ENCODE measurements around the gene FBXL7.
"Not testable (repeated sequence)": the region's sequence is repeated elsewhere in the genome, so short reads cannot be mapped to it uniquely, and the experiment has no call there.

- TF ChIP-seq CTCF (IDR thresholded peaks at IDR 0.05; ENCODE audit: low read depth, low read length, poor library complexity, severe bottlenecking); EZH2phosphoT487 (IDR thresholded peaks at IDR 0.05; ENCODE audit: borderline replicate concordance, low read length): not testable (repeated sequence)
These were observed 372.3 kb downstream of the FBXL7 start for GRCh38 chr5:15872259-15872658.
